B cell (primary cell): ENCODE measurements around the gene PGAP6. TPM values are rescaled to one million over a fixed set of nuclear protein-coding genes. Genes with fewer than 3 reads are reported as not detected.

Experiments used
- ATAC-seq: fragments of 200-7000 bp; cut with Tn5 transposase; one replicate; pipeline ENCODE4 v1.10.0; 2021; ENCODE audit warnings: low read depth, mild to moderate bottlenecking, moderate number of reproducible peaks, moderate library complexity
- CTCF ChIA-PET: fragments of 350-600 bp; sonication (Branson Sonifier 250); formaldehyde crosslinking; loops from one replicate; lab custom pipeline; 2021; ENCODE audit warnings: antibody characterized with exemption, inconsistent platforms; lab: Charles Lee
- POLR2A ChIA-PET: fragments of 350-600 bp; sonication (Branson Sonifier 250); formaldehyde crosslinking; loops from one replicate; lab custom pipeline; 2021; ENCODE audit warnings: antibody characterized with exemption; lab: Charles Lee
- DNase-seq: peaks from one replicate; pipeline ENCODE4 v3.0.0; 2013
- H2AFZ ChIP-seq: 2 replicates; pipeline ENCODE4 v1.6.1; 2012; ENCODE audit warnings: mild to moderate bottlenecking, low read depth, low read length; ENCODE audit not compliant: insufficient read depth, poor library complexity, severe bottlenecking
- H3K27ac ChIP-seq, 2 donors: 1 replicate in 1 of 2; 2 replicates in 1 of 2; pipeline ENCODE4 v1.5.1; 2012 to 2013; ENCODE audit warnings: low read length in 2 of 2, mild to moderate bottlenecking in 2 of 2, moderate library complexity in 1 of 2
- H3K27me3 ChIP-seq, 4 experiments: fragments of 200-600 bp in 1 of 4; sonication (generic) in 1 of 4; replicated peaks in 1 of 4; 1 replicate in 2 of 4; 2 replicates in 2 of 4; pipeline versions ENCODE4 v1.6.1 to v1.7.0; 2013 to 2016; ENCODE audit warnings: low read length in 3 of 4, mild to moderate bottlenecking in 2 of 4, mixed read lengths in 1 of 4, moderate library complexity in 1 of 4; ENCODE audit not compliant: insufficient read depth in 4 of 4, control insufficient read depth in 3 of 4; ENCODE audit errors: control extremely low read depth in 1 of 4
- H3K36me3 ChIP-seq, 2 experiments: replicated peaks in 1 of 2; 1 replicate in 1 of 2; 2 replicates in 1 of 2; pipeline versions ENCODE4 v1.6.1 to v1.7.1; 2013; ENCODE audit warnings: low read length in 1 of 2; ENCODE audit not compliant: insufficient read depth in 2 of 2, control insufficient read depth in 1 of 2; ENCODE audit errors: control extremely low read depth in 1 of 2, extremely low read depth in 1 of 2
- H3K4me1 ChIP-seq, 2 donors: fragments of 200-600 bp in 1 of 2; sonication (generic) in 1 of 2; 1 replicate in 1 of 2; 2 replicates in 1 of 2; pipeline versions ENCODE4 v1.5.1 to v1.6.1; 2013 to 2017; ENCODE audit warnings: low read length in 2 of 2; ENCODE audit not compliant: control insufficient read depth in 2 of 2, insufficient read depth in 2 of 2
- H3K4me2 ChIP-seq: replicated peaks from 2 replicates; pipeline ENCODE3; 2012; ENCODE audit warnings: mild to moderate bottlenecking, low read depth, low read length; ENCODE audit not compliant: poor library complexity, severe bottlenecking
- H3K4me3 ChIP-seq, 5 experiments: fragments of 200-600 bp in 1 of 5; sonication (generic) in 1 of 5; 1 replicate in 3 of 5; 2 replicates in 2 of 5; pipeline versions ENCODE4 v1.5.1 to v1.7.0; 2011 to 2016; ENCODE audit warnings: low read length in 4 of 5, mild to moderate bottlenecking in 4 of 5, low read depth in 2 of 5, control low read depth in 1 of 5, moderate library complexity in 1 of 5; ENCODE audit not compliant: insufficient read depth in 1 of 5; ENCODE audit errors: control extremely low read depth in 1 of 5, extremely low read depth in 1 of 5
- H3K79me2 ChIP-seq: fragments of 200-600 bp; sonication (generic); one replicate; pipeline ENCODE4 v1.6.0; 2016; ENCODE audit warnings: low read length; ENCODE audit not compliant: control insufficient read depth, insufficient read depth
- H3K9ac ChIP-seq: fragments of 200-600 bp; sonication (generic); 2 replicates; pipeline ENCODE4 v1.6.1; 2017; ENCODE audit warnings: mild to moderate bottlenecking, low read length, moderate library complexity
- H3K9me3 ChIP-seq, 3 donors: one replicate each; pipeline versions ENCODE4 v1.6.1 to v1.7.1; 2013; ENCODE audit warnings: low read length in 2 of 3; ENCODE audit not compliant: control insufficient read depth in 2 of 3, insufficient read depth in 1 of 3; ENCODE audit errors: control extremely low read depth in 1 of 3
- H4K20me1 ChIP-seq: 2 replicates; pipeline ENCODE4 v1.6.0; 2012; ENCODE audit warnings: mild to moderate bottlenecking, low read length; ENCODE audit not compliant: insufficient read depth, control insufficient read depth, poor library complexity, severe bottlenecking
- H3K27ac Mint-ChIP-seq: one replicate; pipeline ENCODE4 v1.8.0; 2021; ENCODE audit warnings: mixed read lengths
- H3K27me3 Mint-ChIP-seq: one replicate; pipeline ENCODE4 v1.8.0; 2021; ENCODE audit warnings: mixed read lengths
- H3K4me1 Mint-ChIP-seq: one replicate; pipeline ENCODE4 v1.8.0; 2021; ENCODE audit warnings: mixed read lengths
- H3K4me3 Mint-ChIP-seq: one replicate; pipeline ENCODE4 v1.8.0; 2021; ENCODE audit warnings: mixed read lengths
- H3K9me3 Mint-ChIP-seq: one replicate; pipeline ENCODE4 v1.8.0; 2022; ENCODE audit warnings: mixed read lengths; ENCODE audit not compliant: insufficient read depth
- EZH2 ChIP-seq: IDR thresholded peaks from 2 replicates; pipeline ENCODE4 v1.6.1; 2012; ENCODE audit warnings: borderline replicate concordance, low read depth, mild to moderate bottlenecking, moderate library complexity, low read length; ENCODE audit not compliant: insufficient read depth, poor library complexity, severe bottlenecking
- WGBS: methylation state at CpG from one replicate; pipeline ENCODE4 v1.1.5; 2013; ENCODE audit warnings: missing lambda C conversion rate; ENCODE audit not compliant: insufficient coverage; 5-methylcytosine and 5-hydroxymethylcytosine counted together
- intact Hi-C: fragments of 100-400 bp; cut with micrococcal nuclease; formaldehyde crosslinking; loops from one replicate; pipeline ENCODE4 v1.10.0; 2022
- polyA plus RNA-seq: library from polyadenylated mRNA; depleted of rRNA; stranded (reverse); fragments of >200 nt; gene quantifications from 2 replicates; pipeline ENCODE4 v1.2.3, GENCODE V29; 2012
- total RNA-seq, 2 donors: library from RNA; stranded (reverse); fragments of 120-200 nt in 1 of 2; gene quantifications; 1 replicate in 1 of 2; 2 replicates in 1 of 2; pipeline versions ENCODE4 v1.2.3 to v1.2.4, GENCODE V29; 2013 to 2022
- TF ChIP-seq, protein P1 (sequence below): fragments of 200-600 bp; IDR thresholded peaks from one replicate; pipeline ENCODE4 v1.8.0; 2022; ENCODE audit warnings: antibody characterized with exemption, mild to moderate bottlenecking

PGAP6 gene
- total and polyA plus RNA-seq, 2 donors (not counting 1 experiment from before 2014, with no cell fraction given) = 47.4 to 158 TPM

DNA sequence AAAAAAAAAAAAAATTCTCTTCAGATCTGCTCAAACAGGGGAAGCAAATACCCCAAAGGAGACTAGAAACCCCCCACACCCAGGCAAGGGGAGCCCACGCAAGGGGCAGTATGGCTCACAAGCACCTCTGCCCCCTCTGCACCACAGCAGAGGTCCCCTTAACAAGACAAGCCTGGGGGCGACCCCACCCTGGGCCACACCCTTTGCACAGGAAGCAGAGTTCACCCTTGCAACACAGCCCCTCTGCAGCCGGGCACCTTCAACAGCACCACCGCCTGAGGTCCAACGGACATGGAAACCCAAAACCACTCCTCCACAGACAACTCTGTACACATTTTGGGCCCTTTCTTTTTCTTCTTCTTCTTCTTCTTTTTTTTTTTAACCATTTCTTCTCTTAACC, 42.1 kb downstream of the PGAP6 start:
- TF ChIP-seq, protein P1, sequence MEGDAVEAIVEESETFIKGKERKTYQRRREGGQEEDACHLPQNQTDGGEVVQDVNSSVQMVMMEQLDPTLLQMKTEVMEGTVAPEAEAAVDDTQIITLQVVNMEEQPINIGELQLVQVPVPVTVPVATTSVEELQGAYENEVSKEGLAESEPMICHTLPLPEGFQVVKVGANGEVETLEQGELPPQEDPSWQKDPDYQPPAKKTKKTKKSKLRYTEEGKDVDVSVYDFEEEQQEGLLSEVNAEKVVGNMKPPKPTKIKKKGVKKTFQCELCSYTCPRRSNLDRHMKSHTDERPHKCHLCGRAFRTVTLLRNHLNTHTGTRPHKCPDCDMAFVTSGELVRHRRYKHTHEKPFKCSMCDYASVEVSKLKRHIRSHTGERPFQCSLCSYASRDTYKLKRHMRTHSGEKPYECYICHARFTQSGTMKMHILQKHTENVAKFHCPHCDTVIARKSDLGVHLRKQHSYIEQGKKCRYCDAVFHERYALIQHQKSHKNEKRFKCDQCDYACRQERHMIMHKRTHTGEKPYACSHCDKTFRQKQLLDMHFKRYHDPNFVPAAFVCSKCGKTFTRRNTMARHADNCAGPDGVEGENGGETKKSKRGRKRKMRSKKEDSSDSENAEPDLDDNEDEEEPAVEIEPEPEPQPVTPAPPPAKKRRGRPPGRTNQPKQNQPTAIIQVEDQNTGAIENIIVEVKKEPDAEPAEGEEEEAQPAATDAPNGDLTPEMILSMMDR = no peak
- TF ChIP-seq EZH2 = no peak
- Histone ChIP-seq H3K9ac (peak overlapping the region; percentile 23), H3K4me2 (peak overlapping the region; percentile 71), H3K36me3 (peaks cover 3 to 12% of the 10 kb centered on the region in 2 experiments), H3K4me3 (peak overlapping the region in 2 of 5 experiments; percentile 15 to 33), H3K79me2 (peaks cover 95% of the 10 kb centered on the region), H2AFZ (no peak overlapping the region), H4K20me1 (peaks cover 80% of the 10 kb centered on the region), H3K27ac (peak overlapping the region in 1 of 2 donors; percentile 30), H3K4me1 (peaks cover 18 to 36% of the 10 kb centered on the region in 2 donors), H3K9me3 (peaks cover 0 to 3% (median 0%) of the 10 kb centered on the region in 3 donors), H3K27me3 (no peaks in the 10 kb centered on the region)
- WGBS = 12% methylated on average over 5 of the region's 5 CpGs
- peak overlapping the region; percentile 20 for H3K27ac Mint-ChIP-seq
- POLR2A ChIA-PET = interaction anchor here (0.7 kb wide), 1 partner anchor 10 kb away, joined by 3 read pairs; no protein-coding TSS in a partner anchor
- peaks cover 48% of the 10 kb centered on the region for H3K4me1 Mint-ChIP-seq
- no peaks in the 10 kb centered on the region for H3K27me3 Mint-ChIP-seq
- intact Hi-C loops = no loop called here
- H3K9me3 Mint-ChIP-seq = no peaks in the 10 kb centered on the region
- peak; percentile 24 for DNase-seq
- H3K4me3 Mint-ChIP-seq = peak overlapping the region; percentile 73
- ATAC-seq = peak; percentile 24
- CTCF ChIA-PET = interaction anchor here (1.1 kb wide), 1 partner anchor 105 kb away, joined by 3 read pairs; no protein-coding TSS in a partner anchor

DNA sequence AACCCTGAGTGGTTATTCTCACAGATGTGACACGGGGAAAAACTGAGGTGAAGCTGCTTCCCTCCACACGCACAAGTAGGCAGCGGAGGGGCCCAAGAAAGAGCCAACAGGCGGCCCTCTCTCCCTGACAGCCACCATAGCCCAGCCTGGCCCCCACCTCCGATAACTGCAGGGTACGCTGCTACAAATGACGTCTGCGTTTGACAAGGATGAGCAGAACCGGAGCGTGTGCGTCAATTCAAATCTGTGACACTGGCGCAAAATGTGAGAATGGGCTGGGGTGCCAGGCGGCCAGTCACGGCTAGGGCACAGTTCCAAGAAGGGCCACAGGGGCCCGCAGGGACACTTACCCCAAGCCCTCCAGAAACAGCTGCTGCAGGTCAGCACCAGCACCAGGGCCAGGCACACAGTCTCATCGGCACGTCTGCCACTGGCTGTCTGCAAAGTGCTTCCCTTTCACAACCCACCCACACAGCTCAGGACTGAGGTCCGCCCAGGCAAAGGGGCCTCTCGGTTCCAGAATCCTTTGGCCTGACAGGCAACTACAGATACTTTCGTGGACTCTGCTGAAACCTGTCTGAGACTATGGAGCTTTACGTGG, 43.7 kb downstream of the PGAP6 start:
- no peaks in the 10 kb centered on the region for H3K9me3 Mint-ChIP-seq
- Histone ChIP-seq H3K27ac (no peak overlapping the region), H3K4me2 (peak overlapping the region; percentile 5), H3K9me3 (peaks cover 0 to 3% (median 0%) of the 10 kb centered on the region in 3 donors), H2AFZ (no peak overlapping the region), H3K4me1 (peaks cover 18 to 36% of the 10 kb centered on the region in 2 donors), H4K20me1 (peaks cover 87% of the 10 kb centered on the region), H3K79me2 (peaks cover 95% of the 10 kb centered on the region), H3K36me3 (peaks cover 3 to 6% of the 10 kb centered on the region in 2 experiments), H3K9ac (no peak overlapping the region), H3K4me3 (no peak overlapping the region), H3K27me3 (no peaks in the 10 kb centered on the region)
- ChIA-PET POLR2A (interaction anchor here (0.7 kb wide), 1 partner anchor 58 kb away, joined by 6 read pairs; no protein-coding TSS in a partner anchor), CTCF (no interaction called here)
- H3K4me3 Mint-ChIP-seq = peak overlapping the region; percentile 39
- no peak for TF ChIP-seq EZH2
- TF ChIP-seq, protein P1 = no peak
- DNase-seq = peak; percentile 3
- intact Hi-C loops = no loop called here
- peaks cover 57% of the 10 kb centered on the region for H3K4me1 Mint-ChIP-seq
- ATAC-seq = no peak
- H3K27ac Mint-ChIP-seq = no peak overlapping the region
- 91% methylated on average over 20 of the region's 21 CpGs for WGBS
- H3K27me3 Mint-ChIP-seq = no peaks in the 10 kb centered on the region
